ENCODE data around the gene HIC2. TPM values are rescaled to one million over a fixed set of nuclear protein-coding genes. Genes with fewer than 3 reads are reported as not detected.
"Not testable (repeated sequence)": the region's sequence is repeated elsewhere in the genome, so short reads cannot be mapped to it uniquely, and the experiment has no call there.

The HIC2 gene, protein sequence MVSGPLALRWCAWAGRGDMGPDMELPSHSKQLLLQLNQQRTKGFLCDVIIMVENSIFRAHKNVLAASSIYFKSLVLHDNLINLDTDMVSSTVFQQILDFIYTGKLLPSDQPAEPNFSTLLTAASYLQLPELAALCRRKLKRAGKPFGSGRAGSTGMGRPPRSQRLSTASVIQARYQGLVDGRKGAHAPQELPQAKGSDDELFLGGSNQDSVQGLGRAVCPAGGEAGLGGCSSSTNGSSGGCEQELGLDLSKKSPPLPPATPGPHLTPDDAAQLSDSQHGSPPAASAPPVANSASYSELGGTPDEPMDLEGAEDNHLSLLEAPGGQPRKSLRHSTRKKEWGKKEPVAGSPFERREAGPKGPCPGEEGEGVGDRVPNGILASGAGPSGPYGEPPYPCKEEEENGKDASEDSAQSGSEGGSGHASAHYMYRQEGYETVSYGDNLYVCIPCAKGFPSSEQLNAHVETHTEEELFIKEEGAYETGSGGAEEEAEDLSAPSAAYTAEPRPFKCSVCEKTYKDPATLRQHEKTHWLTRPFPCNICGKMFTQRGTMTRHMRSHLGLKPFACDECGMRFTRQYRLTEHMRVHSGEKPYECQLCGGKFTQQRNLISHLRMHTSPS
- total RNA-seq (ENCODE audit: unreplicated experiment), result 60.7 TPM
- long read RNA-seq, partial matches to known transcripts, result 0 of 2 reads
- long read RNA-seq, other reads (novel, unspliced or antisense), result 2 of 2 reads

DNA sequence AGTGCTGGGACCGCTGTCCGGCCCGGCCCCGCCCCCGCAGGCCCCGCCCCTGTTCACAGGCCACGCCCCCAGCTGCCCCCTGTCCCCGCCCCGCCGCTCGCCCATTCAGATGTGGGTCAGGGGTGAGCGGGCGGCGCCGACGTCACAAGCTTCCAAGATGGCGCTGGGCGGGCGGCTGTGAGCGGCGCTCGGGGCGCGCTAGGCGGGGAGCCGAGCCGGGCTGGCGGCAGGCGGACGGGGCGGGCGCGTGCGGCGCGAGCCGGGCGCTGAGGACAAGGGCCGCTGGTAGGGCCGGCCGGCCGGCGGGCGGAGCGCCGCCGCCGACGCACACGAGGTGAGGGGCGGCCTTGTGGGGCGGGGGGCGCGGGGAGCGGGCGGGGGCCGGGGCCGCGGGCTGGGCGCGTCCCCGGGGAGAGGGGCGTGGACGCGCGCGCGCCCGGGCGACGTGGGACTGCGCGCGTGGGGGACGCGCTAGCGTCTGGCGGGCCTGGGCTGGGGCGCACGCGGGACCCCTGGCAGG lies at the start of gene HIC2:
TSS of gene HIC2 (plus strand) at position 145 of the 520 bp plus-strand sequence. CDS start 25,461 bp downstream, outside the sequence.
- H3K9me3 Mint-ChIP-seq (ENCODE audit: unreplicated experiment); H3K27me3 Mint-ChIP-seq (ENCODE audit: unreplicated experiment); DNase-seq; H3K27ac Mint-ChIP-seq (ENCODE audit: unreplicated experiment); H3K4me1 Mint-ChIP-seq (ENCODE audit: low read depth, unreplicated experiment); H3K36me3 Mint-ChIP-seq (ENCODE audit: unreplicated experiment); H3K4me3 Mint-ChIP-seq (ENCODE audit: unreplicated experiment): not testable (repeated sequence)

DNA sequence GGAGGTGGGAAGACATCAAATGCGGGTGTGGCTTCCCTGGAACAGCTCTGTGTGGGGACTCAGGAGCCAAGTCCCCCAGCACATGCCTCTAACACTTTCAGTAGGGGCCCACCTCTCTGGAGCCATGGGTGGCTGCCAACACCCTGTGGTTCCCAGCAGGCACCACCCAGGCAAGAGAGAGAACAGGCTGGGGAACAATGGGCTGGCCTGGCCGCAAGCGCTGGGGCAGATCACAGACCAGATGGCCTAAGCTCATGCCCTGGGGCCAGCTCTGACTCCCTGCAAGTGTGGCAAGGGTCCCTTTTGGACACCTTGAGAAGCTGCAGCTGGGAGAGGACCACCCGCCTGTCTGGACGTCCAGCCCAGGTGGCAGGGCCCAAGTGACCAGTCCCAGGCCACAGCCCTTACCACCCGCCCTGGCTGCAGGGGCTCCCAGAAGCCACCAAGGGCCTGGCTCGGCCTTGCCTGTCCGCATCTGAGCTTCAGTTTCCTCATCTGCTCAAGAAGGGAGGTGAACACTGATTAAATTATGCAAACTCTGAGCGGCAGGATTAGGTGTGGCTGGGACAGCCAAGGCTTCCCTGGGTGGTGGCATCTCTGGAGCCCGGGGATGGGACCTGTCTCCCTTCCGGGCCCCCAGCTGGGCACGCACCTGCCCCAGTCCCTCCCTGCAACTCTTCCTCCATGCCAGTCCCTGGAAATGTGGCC lies 48.4 kb upstream of the HIC2 start:
- H3K36me3 Mint-ChIP-seq (ENCODE audit: unreplicated experiment); H3K4me3 Mint-ChIP-seq (ENCODE audit: unreplicated experiment); DNase-seq: not testable (repeated sequence)

DNA sequence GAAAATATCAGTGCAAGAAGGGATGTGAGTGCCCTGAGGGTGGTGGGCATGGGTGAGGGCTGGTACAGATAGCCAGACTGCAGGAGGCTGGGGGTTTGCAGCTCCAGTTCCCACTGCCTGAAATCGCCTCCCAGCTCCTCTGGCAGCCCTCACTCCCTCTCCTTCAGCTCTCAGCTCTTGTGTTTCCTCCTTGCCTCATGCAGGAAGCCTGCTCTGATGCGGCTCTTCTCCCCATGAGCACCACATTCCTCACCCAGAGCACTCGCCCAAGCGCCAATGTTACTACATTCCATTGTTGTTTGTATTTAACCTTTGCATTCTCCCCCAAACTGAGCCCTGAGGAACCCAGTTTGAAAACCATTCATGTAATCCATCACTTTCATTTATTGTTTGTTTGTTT lies 41.3 kb upstream of the HIC2 start:
- not testable (repeated sequence) for H3K9me3 Mint-ChIP-seq (ENCODE audit: unreplicated experiment); H3K27me3 Mint-ChIP-seq (ENCODE audit: unreplicated experiment); H3K36me3 Mint-ChIP-seq (ENCODE audit: unreplicated experiment); H3K4me3 Mint-ChIP-seq (ENCODE audit: unreplicated experiment); H3K27ac Mint-ChIP-seq (ENCODE audit: unreplicated experiment); DNase-seq; H3K4me1 Mint-ChIP-seq (ENCODE audit: low read depth, unreplicated experiment)

More for the DNA sequence above, 48.4 kb upstream of the HIC2 start:
- H3K27me3 Mint-ChIP-seq (ENCODE audit: unreplicated experiment); H3K9me3 Mint-ChIP-seq (ENCODE audit: unreplicated experiment); H3K4me1 Mint-ChIP-seq (ENCODE audit: low read depth, unreplicated experiment); H3K27ac Mint-ChIP-seq (ENCODE audit: unreplicated experiment): not testable (repeated sequence)

DNA sequence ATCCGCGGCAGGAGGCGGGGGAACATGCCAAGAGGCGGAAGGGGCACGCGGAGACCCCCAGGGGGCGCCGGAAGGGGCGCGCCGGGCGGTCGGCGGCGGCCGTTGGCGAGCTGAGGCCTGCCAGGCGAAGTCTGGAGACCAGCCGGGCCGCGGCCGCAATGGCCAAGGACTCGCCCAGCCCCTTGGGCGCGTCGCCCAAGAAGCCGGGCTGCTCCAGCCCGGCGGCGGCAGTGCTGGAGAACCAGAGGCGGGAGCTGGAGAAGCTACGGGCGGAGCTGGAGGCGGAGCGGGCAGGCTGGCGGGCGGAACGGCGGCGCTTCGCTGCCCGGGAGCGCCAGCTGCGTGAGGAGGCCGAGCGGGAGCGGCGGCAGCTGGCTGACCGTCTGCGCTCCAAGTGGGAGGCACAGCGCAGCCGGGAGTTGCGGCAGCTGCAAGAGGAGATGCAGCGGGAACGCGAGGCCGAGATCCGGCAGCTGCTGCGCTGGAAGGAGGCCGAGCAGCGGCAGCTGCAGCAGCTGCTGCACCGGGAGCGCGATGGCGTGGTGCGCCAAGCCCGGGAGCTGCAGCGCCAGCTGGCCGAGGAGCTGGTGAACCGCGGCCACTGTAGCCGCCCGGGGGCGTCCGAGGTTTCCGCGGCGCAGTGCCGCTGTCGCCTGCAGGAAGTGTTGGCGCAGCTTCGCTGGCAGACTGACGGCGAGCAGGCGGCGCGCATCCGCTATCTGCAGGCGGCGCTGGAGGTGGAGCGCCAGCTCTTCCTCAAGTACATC lies 33.3 kb upstream of the HIC2 start, which contains the start of gene RIMBP3B:
TSS of gene RIMBP3B (plus strand) at position 51 of the 767 bp plus-strand sequence. CDS start at position 159, 108 bp downstream.
- not testable (repeated sequence) for DNase-seq; H3K4me1 Mint-ChIP-seq (ENCODE audit: low read depth, unreplicated experiment); H3K27me3 Mint-ChIP-seq (ENCODE audit: unreplicated experiment); H3K36me3 Mint-ChIP-seq (ENCODE audit: unreplicated experiment); H3K9me3 Mint-ChIP-seq (ENCODE audit: unreplicated experiment); H3K27ac Mint-ChIP-seq (ENCODE audit: unreplicated experiment); H3K4me3 Mint-ChIP-seq (ENCODE audit: unreplicated experiment)

DNA sequence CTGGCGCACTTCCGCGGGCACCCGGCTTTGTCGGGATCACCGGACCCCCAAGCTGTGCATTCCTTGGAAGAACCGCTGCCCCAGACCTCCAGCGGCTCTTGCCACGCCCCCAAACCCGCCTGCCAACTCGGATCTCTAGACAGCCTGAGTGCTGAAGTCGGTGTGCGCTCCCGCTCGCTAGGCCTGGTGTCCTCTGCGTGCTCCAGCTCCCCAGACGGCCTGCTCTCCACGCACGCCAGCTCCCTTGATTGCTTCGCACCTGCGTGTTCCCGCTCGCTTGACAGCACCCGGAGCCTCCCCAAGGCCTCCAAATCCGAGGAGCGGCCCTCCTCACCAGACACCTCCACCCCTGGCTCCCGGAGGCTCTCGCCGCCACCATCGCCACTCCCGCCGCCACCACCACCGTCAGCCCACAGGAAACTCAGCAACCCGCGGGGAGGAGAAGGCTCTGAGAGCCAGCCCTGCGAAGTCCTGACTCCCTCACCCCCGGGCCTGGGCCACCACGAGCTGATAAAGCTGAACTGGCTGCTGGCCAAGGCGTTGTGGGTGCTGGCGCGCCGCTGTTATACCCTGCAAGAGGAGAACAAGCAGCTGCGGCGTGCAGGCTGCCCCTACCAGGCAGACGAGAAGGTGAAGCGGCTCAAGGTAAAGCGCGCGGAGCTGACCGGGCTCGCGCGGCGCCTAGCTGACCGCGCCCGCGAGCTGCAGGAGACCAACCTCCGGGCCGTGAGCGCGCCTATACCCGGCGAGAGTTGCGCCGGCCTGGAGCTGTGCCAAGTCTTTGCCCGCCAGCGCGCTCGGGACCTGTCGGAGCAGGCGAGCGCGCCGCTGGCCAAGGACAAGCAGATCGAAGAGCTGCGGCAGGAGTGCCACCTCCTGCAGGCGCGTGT lies 32.5 kb upstream of the HIC2 start:
- not testable (repeated sequence) for H3K4me1 Mint-ChIP-seq (ENCODE audit: low read depth, unreplicated experiment); H3K4me3 Mint-ChIP-seq (ENCODE audit: unreplicated experiment); H3K27me3 Mint-ChIP-seq (ENCODE audit: unreplicated experiment); DNase-seq; H3K27ac Mint-ChIP-seq (ENCODE audit: unreplicated experiment); H3K9me3 Mint-ChIP-seq (ENCODE audit: unreplicated experiment); H3K36me3 Mint-ChIP-seq (ENCODE audit: unreplicated experiment)

DNA sequence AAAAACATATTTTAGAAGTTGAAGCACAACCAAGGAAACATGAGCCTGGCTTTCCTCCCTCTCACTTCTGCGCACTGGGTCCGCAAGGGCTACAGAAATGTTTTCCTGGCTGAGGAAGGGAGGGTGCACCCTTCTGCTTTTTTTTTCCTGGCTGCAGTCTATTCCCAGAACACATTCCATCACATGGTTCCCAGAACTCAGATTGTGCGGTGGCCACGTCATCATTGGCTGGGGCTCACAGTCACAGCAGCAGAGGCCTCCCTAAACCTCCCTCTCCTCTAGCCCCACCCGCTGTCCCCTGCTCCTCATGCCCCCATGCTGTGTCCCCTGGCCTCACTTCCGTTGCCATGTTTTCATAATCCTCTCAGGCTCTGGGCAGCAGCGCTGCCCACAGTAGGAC lies 27.7 kb upstream of the HIC2 start:
- H3K27ac Mint-ChIP-seq (ENCODE audit: unreplicated experiment); H3K36me3 Mint-ChIP-seq (ENCODE audit: unreplicated experiment); H3K4me3 Mint-ChIP-seq (ENCODE audit: unreplicated experiment); H3K27me3 Mint-ChIP-seq (ENCODE audit: unreplicated experiment); H3K9me3 Mint-ChIP-seq (ENCODE audit: unreplicated experiment); DNase-seq; H3K4me1 Mint-ChIP-seq (ENCODE audit: low read depth, unreplicated experiment): not testable (repeated sequence)

DNA sequence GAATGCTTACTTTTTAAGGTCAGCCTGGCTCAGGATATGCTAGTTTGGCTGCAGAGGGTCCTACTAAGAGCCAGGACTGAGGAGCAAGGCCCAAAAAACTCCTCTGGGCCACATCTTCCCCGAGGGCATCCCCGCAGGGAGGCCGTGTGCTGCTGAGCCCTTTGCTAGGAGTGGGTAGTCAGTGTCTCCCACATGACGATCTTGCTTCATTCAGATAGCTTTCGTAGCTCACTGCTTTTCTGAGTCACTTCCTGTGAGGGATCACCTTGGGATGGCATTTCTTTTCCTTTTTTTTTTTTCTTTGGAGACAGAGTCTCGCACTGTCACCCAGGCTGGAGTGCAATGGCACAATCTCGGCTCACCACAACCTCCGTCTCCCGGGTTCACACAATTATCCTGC lies 27.2 kb upstream of the HIC2 start:
- H3K4me1 Mint-ChIP-seq (ENCODE audit: low read depth, unreplicated experiment); H3K36me3 Mint-ChIP-seq (ENCODE audit: unreplicated experiment); DNase-seq; H3K4me3 Mint-ChIP-seq (ENCODE audit: unreplicated experiment); H3K27me3 Mint-ChIP-seq (ENCODE audit: unreplicated experiment); H3K27ac Mint-ChIP-seq (ENCODE audit: unreplicated experiment); H3K9me3 Mint-ChIP-seq (ENCODE audit: unreplicated experiment): not testable (repeated sequence)

DNA sequence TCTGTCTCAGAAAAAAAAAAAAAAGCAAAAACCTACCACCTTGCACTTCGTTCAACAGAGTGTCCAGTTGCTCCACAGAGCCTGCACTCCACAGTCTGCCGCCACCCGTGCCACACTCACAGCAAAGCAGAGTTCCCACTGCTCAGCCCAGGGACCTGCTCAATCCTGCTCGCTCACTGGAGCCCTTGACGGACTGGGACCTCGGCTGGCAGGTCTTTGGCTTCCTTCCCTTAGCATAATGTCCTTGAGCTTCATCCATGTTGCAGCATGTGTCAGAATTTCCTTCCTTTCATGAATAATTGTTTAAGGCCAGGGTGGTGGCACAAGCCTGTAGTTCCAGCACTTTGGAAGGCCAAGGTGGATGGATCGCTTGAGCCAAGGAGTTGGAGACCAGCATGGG lies 22.6 kb upstream of the HIC2 start:
- not testable (repeated sequence) for H3K27ac Mint-ChIP-seq (ENCODE audit: unreplicated experiment); DNase-seq; H3K4me1 Mint-ChIP-seq (ENCODE audit: low read depth, unreplicated experiment); H3K4me3 Mint-ChIP-seq (ENCODE audit: unreplicated experiment); H3K36me3 Mint-ChIP-seq (ENCODE audit: unreplicated experiment); H3K9me3 Mint-ChIP-seq (ENCODE audit: unreplicated experiment); H3K27me3 Mint-ChIP-seq (ENCODE audit: unreplicated experiment)

DNA sequence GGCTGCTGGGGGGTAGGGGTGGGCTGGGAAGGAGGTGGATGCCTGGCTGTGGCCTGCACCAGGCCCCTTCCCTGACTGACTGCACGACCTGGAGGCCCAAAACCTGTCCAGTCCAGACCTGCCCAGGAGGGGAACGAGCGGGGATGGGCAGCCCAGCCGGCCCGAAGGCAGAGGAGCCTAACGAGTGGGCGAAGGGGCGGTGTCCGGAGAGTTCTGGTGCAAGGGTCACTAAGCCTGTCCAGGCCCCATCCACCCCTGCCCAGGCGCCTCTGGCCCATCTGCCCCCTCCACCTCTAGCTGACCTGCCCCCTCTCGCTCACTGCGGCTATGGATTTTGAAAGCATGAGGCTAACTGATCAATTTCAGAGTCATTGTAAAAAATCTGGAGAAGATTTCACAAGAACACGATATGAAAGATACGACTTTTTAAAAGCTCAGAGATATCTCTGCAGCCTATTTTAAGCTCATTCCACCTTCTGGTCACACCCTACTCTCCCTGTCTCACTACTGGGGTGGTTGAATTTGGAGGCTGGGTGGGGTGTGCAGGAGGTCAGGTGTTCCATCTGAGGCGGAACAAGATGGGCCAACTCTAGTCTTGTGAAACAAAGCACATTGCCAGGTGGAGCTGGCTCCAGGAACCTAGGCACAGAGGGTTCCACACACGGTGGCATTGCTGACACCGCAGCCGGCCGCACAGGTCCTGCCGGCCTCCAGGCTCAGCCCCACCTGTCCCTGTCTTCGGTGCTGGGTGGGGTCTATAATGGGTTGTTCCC lies 15.8 kb upstream of the HIC2 start:
- not testable (repeated sequence) for H3K36me3 Mint-ChIP-seq (ENCODE audit: unreplicated experiment); H3K4me1 Mint-ChIP-seq (ENCODE audit: low read depth, unreplicated experiment); H3K27me3 Mint-ChIP-seq (ENCODE audit: unreplicated experiment); H3K27ac Mint-ChIP-seq (ENCODE audit: unreplicated experiment); H3K9me3 Mint-ChIP-seq (ENCODE audit: unreplicated experiment); DNase-seq; H3K4me3 Mint-ChIP-seq (ENCODE audit: unreplicated experiment)

DNA sequence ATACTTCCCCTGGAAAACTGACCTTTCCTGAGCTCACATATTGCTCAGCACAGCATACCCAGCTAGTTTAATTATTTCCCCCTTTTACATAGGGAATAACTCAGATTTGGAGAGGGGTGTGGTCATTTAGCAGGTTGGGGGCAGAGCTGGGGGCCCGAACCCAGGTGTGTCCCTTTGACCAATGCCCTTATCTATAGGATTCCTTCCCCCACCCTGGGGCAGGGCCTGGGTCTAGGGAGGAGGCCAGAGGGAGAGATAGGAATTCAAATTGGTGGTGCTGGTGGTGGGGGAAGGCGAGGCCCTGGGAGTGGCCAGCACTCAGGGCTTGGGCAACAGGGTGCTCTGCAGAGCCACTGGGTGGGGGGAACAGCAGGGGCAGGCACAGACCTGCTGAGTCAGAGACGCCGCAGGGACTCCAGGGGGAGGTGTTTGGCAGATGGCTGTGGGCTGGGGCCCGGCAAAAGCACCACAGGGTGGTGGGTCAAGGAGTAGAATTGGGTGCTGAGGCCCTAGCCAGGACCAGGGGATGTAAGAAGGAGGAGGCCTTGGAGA lies 14.3 kb upstream of the HIC2 start:
- DNase-seq; H3K27ac Mint-ChIP-seq (ENCODE audit: unreplicated experiment); H3K36me3 Mint-ChIP-seq (ENCODE audit: unreplicated experiment); H3K27me3 Mint-ChIP-seq (ENCODE audit: unreplicated experiment); H3K4me3 Mint-ChIP-seq (ENCODE audit: unreplicated experiment); H3K9me3 Mint-ChIP-seq (ENCODE audit: unreplicated experiment); H3K4me1 Mint-ChIP-seq (ENCODE audit: low read depth, unreplicated experiment): not testable (repeated sequence)

All from glutamatergic neuron (in vitro differentiated cells).